Nephron progenitor cell (in vitro differentiated cells): ENCODE results near the gene BCKDHA.

ENCODE experiments used
- DNase-seq: peaks from one replicate; pipeline ENCODE4 v3.0.0; 2021
- H3K27ac Mint-ChIP-seq: 2 replicates; pipeline ENCODE4 v1.8.0; 2021; ENCODE audit warnings: mild to moderate bottlenecking, moderate library complexity, mixed read lengths
- H3K27me3 Mint-ChIP-seq: 2 replicates; pipeline ENCODE4 v1.8.0; 2021; ENCODE audit warnings: mild to moderate bottlenecking, low read depth, mixed read lengths; ENCODE audit not compliant: poor library complexity
- H3K36me3 Mint-ChIP-seq: 2 replicates; pipeline ENCODE4 v1.8.0; 2021; ENCODE audit warnings: low read depth, mixed read lengths
- H3K4me1 Mint-ChIP-seq: 2 replicates; pipeline ENCODE4 v1.8.0; 2021; ENCODE audit warnings: mixed read lengths
- H3K4me3 Mint-ChIP-seq: 2 replicates; pipeline ENCODE4 v1.8.0; 2021; ENCODE audit warnings: mild to moderate bottlenecking, moderate library complexity, mixed read lengths
- H3K9me3 Mint-ChIP-seq: 2 replicates; pipeline ENCODE4 v1.8.0; 2021; ENCODE audit warnings: mild to moderate bottlenecking, moderate library complexity, mixed read lengths
- CTCF ChIP-seq: fragments of 200-600 bp; sonication (generic); IDR thresholded peaks from 2 replicates; pipeline ENCODE4 v1.5.0; 2021; ENCODE audit warnings: antibody characterized with exemption

BCKDHA gene

GRCh38 chr19:41441321-41441945 lies 43.8 kb downstream of the BCKDHA start:
- H3K9me3 Mint-ChIP-seq = no peaks in the 10 kb centered on the region
- H3K27ac Mint-ChIP-seq = no peak overlapping the region
- no peak for TF ChIP-seq CTCF
- no peak overlapping the region for H3K4me3 Mint-ChIP-seq
- peaks cover 11% of the 10 kb centered on the region for H3K36me3 Mint-ChIP-seq
- H3K4me1 Mint-ChIP-seq = peaks cover 6% of the 10 kb centered on the region
- peaks cover 48% of the 10 kb centered on the region for H3K27me3 Mint-ChIP-seq
- DNase-seq = no peak

- no peak for DNase-seq
- Mint-ChIP-seq H3K9me3 (no peaks in the 10 kb centered on the region), H3K36me3 (peaks cover 7% of the 10 kb centered on the region), H3K27me3 (peaks cover 59% of the 10 kb centered on the region), H3K4me3 (no peak within 1 kb of the TSS), H3K4me1 (peaks cover 2% of the 10 kb centered on the region), H3K27ac (peak within 1 kb of the TSS; percentile 3)
- TF ChIP-seq CTCF = no peak
Observed at GRCh38 chr19:41442473-41443355, 45.1 kb downstream of the BCKDHA start, which contains the start of gene ERICH4. TSS of gene ERICH4 (plus strand) at chr19:41443156. CDS start at chr19:41443170, 14 bp downstream.

- Mint-ChIP-seq H3K4me1 (no peaks in the 10 kb centered on the region), H3K27me3 (peaks cover 67% of the 10 kb centered on the region), H3K4me3 (no peak overlapping the region), H3K9me3 (no peaks in the 10 kb centered on the region), H3K36me3 (no peaks in the 10 kb centered on the region), H3K27ac (no peak overlapping the region)
- DNase-seq = no peak
- TF ChIP-seq CTCF = no peak
Observed at GRCh38 chr19:41443813-41444455, 46.3 kb downstream of the BCKDHA start.

GRCh38 chr19:41445575-41445974 lies 48.0 kb downstream of the BCKDHA start:
- peaks cover 5% of the 10 kb centered on the region for H3K4me1 Mint-ChIP-seq
- no peaks in the 10 kb centered on the region for H3K36me3 Mint-ChIP-seq
- H3K27me3 Mint-ChIP-seq = peaks cover 70% of the 10 kb centered on the region
- no peak for DNase-seq
- H3K9me3 Mint-ChIP-seq = no peaks in the 10 kb centered on the region
- no peak for TF ChIP-seq CTCF
- H3K27ac Mint-ChIP-seq = no peak overlapping the region
- no peak overlapping the region for H3K4me3 Mint-ChIP-seq

- H3K27me3 Mint-ChIP-seq = peaks cover 70% of the 10 kb centered on the region
- H3K9me3 Mint-ChIP-seq = peaks cover 6% of the 10 kb centered on the region
- H3K4me1 Mint-ChIP-seq = peaks cover 5% of the 10 kb centered on the region
- H3K27ac Mint-ChIP-seq = no peak overlapping the region
- no peaks in the 10 kb centered on the region for H3K36me3 Mint-ChIP-seq
- H3K4me3 Mint-ChIP-seq = no peak overlapping the region
- no peak for DNase-seq
- no peak for TF ChIP-seq CTCF
Observed at GRCh38 chr19:41447732-41448332, 50.2 kb downstream of the BCKDHA start.
